DOHH2 (cell line): ENCODE data around the gene NR3C2.

Source experiments
- H3F3A ChIP-seq: fragments of 200-600 bp; sonication (generic), shearing (Covaris generic); 2 replicates; pipeline ENCODE4 v1.6.0; 2016; ENCODE audit warnings: antibody characterized with exemption, mild to moderate bottlenecking; ENCODE audit not compliant: control insufficient read depth, insufficient read depth
- H3K27ac ChIP-seq: fragments of 200-600 bp; sonication (generic); 2 replicates; pipeline ENCODE4 v1.5.1; 2014; ENCODE audit warnings: low read depth, mild to moderate bottlenecking, low read length, moderate library complexity
- H3K27me3 ChIP-seq: fragments of 200-600 bp; sonication (generic); 2 replicates; pipeline ENCODE4 v1.6.1; 2014; ENCODE audit warnings: mild to moderate bottlenecking, low read length, mixed read lengths; ENCODE audit not compliant: control insufficient read depth
- H3K36me3 ChIP-seq: fragments of 200-600 bp; sonication (generic); 2 replicates; pipeline ENCODE4 v1.6.1; 2014; ENCODE audit warnings: mild to moderate bottlenecking, low read length, moderate library complexity, mixed read lengths; ENCODE audit not compliant: control insufficient read depth
- H3K4me1 ChIP-seq: fragments of 200-600 bp; sonication (generic); 2 replicates; pipeline ENCODE4 v1.6.1; 2014; ENCODE audit warnings: mild to moderate bottlenecking, low read length, mixed read lengths; ENCODE audit not compliant: control insufficient read depth
- H3K4me2 ChIP-seq: fragments of 200-600 bp; sonication (generic); 2 replicates; pipeline ENCODE4 v1.6.0; 2014; ENCODE audit warnings: mild to moderate bottlenecking, low read length, moderate library complexity
- H3K4me3 ChIP-seq: fragments of 200-600 bp; sonication (generic); 2 replicates; pipeline ENCODE4 v1.5.1; 2014; ENCODE audit warnings: mild to moderate bottlenecking, low read length, mixed read lengths
- H3K79me2 ChIP-seq: fragments of 200-600 bp; sonication (generic); 2 replicates; pipeline ENCODE4 v1.6.1; 2014; ENCODE audit warnings: mild to moderate bottlenecking, low read length, mixed read lengths; ENCODE audit not compliant: control insufficient read depth
- H3K9me2 ChIP-seq: fragments of 200-600 bp; sonication (generic); replicated peaks from 2 replicates; pipeline ENCODE4 v1.6.1; 2014; ENCODE audit warnings: mild to moderate bottlenecking, low read length, mixed read lengths; ENCODE audit not compliant: control insufficient read depth
- H3K9me3 ChIP-seq: fragments of 200-600 bp; sonication (generic); 2 replicates; pipeline ENCODE4 v1.6.1; 2014; ENCODE audit warnings: antibody characterized with exemption, low read length, mixed read lengths; ENCODE audit not compliant: control insufficient read depth, insufficient read depth
- H4K20me1 ChIP-seq: fragments of 200-600 bp; sonication (generic); 2 replicates; pipeline ENCODE4 v1.6.0; 2014; ENCODE audit warnings: low read depth, mild to moderate bottlenecking, antibody characterized with exemption, low read length, moderate library complexity; ENCODE audit not compliant: control insufficient read depth, insufficient read depth
- EZH2phosphoT487 ChIP-seq: fragments of 200-600 bp; sonication (generic); IDR thresholded peaks from 2 replicates; pipeline ENCODE4 v1.6.1; 2017; ENCODE audit warnings: borderline replicate concordance, mild to moderate bottlenecking, antibody characterized with exemption, low read length, moderate library complexity, mixed read lengths
- TF ChIP-seq, protein P1 (sequence below): fragments of 200-600 bp; sonication (generic); IDR thresholded peaks from one replicate; pipeline ENCODE4 v1.5.1; 2014; ENCODE audit warnings: antibody characterized with exemption, mild to moderate bottlenecking, low read depth, low read length; ENCODE audit not compliant: poor library complexity, severe bottlenecking

Gene NR3C2

GRCh38 chr4:148091896-148092295, 350.3 kb downstream of the NR3C2 start:
- no peak overlapping the region for H3K4me3 ChIP-seq
- H3K4me2 ChIP-seq = no peak overlapping the region
- no peaks in the 10 kb centered on the region for H3F3A ChIP-seq
- no peaks in the 10 kb centered on the region for H3K27me3 ChIP-seq
- H3K36me3 ChIP-seq = no peaks in the 10 kb centered on the region
- H3K79me2 ChIP-seq = no peaks in the 10 kb centered on the region
- no peaks in the 10 kb centered on the region for H3K9me2 ChIP-seq
- no peaks in the 10 kb centered on the region for H4K20me1 ChIP-seq
- H3K9me3 ChIP-seq = no peaks in the 10 kb centered on the region
- no peak for TF ChIP-seq EZH2phosphoT487
- TF ChIP-seq, protein P1, sequence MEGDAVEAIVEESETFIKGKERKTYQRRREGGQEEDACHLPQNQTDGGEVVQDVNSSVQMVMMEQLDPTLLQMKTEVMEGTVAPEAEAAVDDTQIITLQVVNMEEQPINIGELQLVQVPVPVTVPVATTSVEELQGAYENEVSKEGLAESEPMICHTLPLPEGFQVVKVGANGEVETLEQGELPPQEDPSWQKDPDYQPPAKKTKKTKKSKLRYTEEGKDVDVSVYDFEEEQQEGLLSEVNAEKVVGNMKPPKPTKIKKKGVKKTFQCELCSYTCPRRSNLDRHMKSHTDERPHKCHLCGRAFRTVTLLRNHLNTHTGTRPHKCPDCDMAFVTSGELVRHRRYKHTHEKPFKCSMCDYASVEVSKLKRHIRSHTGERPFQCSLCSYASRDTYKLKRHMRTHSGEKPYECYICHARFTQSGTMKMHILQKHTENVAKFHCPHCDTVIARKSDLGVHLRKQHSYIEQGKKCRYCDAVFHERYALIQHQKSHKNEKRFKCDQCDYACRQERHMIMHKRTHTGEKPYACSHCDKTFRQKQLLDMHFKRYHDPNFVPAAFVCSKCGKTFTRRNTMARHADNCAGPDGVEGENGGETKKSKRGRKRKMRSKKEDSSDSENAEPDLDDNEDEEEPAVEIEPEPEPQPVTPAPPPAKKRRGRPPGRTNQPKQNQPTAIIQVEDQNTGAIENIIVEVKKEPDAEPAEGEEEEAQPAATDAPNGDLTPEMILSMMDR = no peak
- no peak overlapping the region for H3K27ac ChIP-seq
- H3K4me1 ChIP-seq = no peaks in the 10 kb centered on the region

GRCh38 chr4:148090503-148091476, 351.4 kb downstream of the NR3C2 start:
- TF ChIP-seq EZH2phosphoT487 = no peak
- TF ChIP-seq, protein P1 = no peak
- Histone ChIP-seq H3K27ac (no peak overlapping the region), H3K9me2 (no peaks in the 10 kb centered on the region), H3K4me1 (no peaks in the 10 kb centered on the region), H3K4me3 (no peak overlapping the region), H4K20me1 (no peaks in the 10 kb centered on the region), H3F3A (no peaks in the 10 kb centered on the region), H3K4me2 (no peak overlapping the region), H3K36me3 (no peaks in the 10 kb centered on the region), H3K79me2 (no peaks in the 10 kb centered on the region), H3K9me3 (no peaks in the 10 kb centered on the region), H3K27me3 (no peaks in the 10 kb centered on the region)

GRCh38 chr4:148090029-148090428, 352.2 kb downstream of the NR3C2 start:
- H3K27me3 ChIP-seq = no peaks in the 10 kb centered on the region
- no peaks in the 10 kb centered on the region for H3K9me3 ChIP-seq
- no peaks in the 10 kb centered on the region for H4K20me1 ChIP-seq
- no peak overlapping the region for H3K27ac ChIP-seq
- no peak overlapping the region for H3K4me2 ChIP-seq
- H3K9me2 ChIP-seq = no peaks in the 10 kb centered on the region
- H3K79me2 ChIP-seq = no peaks in the 10 kb centered on the region
- no peaks in the 10 kb centered on the region for H3F3A ChIP-seq
- no peak for TF ChIP-seq EZH2phosphoT487
- TF ChIP-seq, protein P1 = no peak
- H3K4me3 ChIP-seq = no peak overlapping the region
- H3K4me1 ChIP-seq = no peaks in the 10 kb centered on the region
- no peaks in the 10 kb centered on the region for H3K36me3 ChIP-seq
